GM12891 (cell line): ENCODE data around the gene RAB30.

Experiments used
- POLR2A ChIP-seq: IDR thresholded peaks from 2 replicates; pipeline ENCODE4 v1.6.1; 2011; ENCODE audit warnings: low read depth, low read length, control low read depth
- TAF1 ChIP-seq: IDR thresholded peaks from 2 replicates; pipeline ENCODE4 v1.6.1; 2011; ENCODE audit warnings: low read depth, low read length, control low read depth

DNA sequence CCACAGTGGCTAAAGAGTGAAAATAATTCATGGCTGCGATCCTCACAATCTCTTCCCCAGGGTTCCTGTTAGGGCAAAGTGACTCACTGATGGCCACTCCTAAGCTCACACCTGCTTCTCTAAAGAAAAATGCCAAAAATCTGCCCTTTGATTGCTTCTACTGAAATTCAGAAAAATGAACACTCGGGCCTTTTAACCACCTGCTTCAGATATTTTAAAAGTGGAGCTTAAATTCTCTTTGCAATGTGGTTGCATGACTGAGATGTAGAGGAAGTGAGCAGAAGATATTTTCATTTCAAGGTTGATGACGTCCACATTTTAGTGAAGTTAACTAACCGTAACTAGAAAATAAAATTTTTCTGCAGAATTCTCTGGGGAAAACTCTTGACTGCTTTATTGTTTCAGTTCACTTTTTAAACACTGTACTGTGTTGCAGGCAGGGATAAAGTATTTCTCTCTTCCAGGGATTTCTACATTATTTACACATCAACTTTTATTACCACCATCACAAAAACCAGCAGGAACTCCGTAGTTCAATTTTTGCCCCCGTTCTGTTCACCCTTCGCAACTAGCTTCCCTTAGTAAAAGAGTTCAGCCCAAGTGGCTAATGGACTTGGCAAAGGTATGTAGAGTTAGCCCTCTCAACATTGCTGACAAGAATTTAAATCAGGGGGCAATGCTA is 8.5 kb downstream of the RAB30 start:
- TF ChIP-seq TAF1: no peak
- TF ChIP-seq POLR2A: peak; percentile 17; the same call in 1 of the 2 replicates
